Glutamatergic neuron (in vitro differentiated cells): ENCODE measurements around the gene PARN. TPM values are rescaled to one million over a fixed set of nuclear protein-coding genes. Genes with fewer than 3 reads are reported as not detected.

ENCODE experiments used
- DNase-seq: peaks from one replicate; pipeline ENCODE4 v3.0.0; 2022
- H3K27ac Mint-ChIP-seq: one replicate; pipeline ENCODE4 v1.8.0; 2020; ENCODE audit warnings: mild to moderate bottlenecking, mixed read lengths, inconsistent platforms; ENCODE audit not compliant: unreplicated experiment
- H3K27me3 Mint-ChIP-seq: one replicate; pipeline ENCODE4 v1.8.0; 2020; ENCODE audit warnings: mild to moderate bottlenecking, moderate library complexity, mixed read lengths, inconsistent platforms; ENCODE audit not compliant: unreplicated experiment
- H3K36me3 Mint-ChIP-seq: one replicate; pipeline ENCODE4 v1.8.0; 2020; ENCODE audit warnings: mild to moderate bottlenecking, mixed read lengths, inconsistent platforms; ENCODE audit not compliant: unreplicated experiment
- H3K4me1 Mint-ChIP-seq: one replicate; pipeline ENCODE4 v1.8.0; 2020; ENCODE audit warnings: mild to moderate bottlenecking, low read depth, mixed read lengths, inconsistent platforms; ENCODE audit not compliant: unreplicated experiment
- H3K4me3 Mint-ChIP-seq: one replicate; pipeline ENCODE4 v1.8.0; 2020; ENCODE audit warnings: mild to moderate bottlenecking, mixed read lengths, inconsistent platforms; ENCODE audit not compliant: unreplicated experiment
- H3K9me3 Mint-ChIP-seq: one replicate; pipeline ENCODE4 v1.8.0; 2020; ENCODE audit warnings: mild to moderate bottlenecking, moderate library complexity, mixed read lengths, inconsistent platforms; ENCODE audit not compliant: unreplicated experiment
- total RNA-seq: library from RNA; stranded (reverse); fragmentation: NEBNext Ultra II Directional; extraction: Animal tissue kit (Norgen Biotek cat#: 25700); gene quantifications from one replicate; pipeline ENCODE4 v1.2.1, GENCODE V29; 2021; ENCODE audit not compliant: unreplicated experiment
- TF ChIP-seq, protein P1 (sequence below): fragments of 200-600 bp; sonication (generic); IDR thresholded peaks from one replicate; pipeline ENCODE4 v1.5.0; 2021; ENCODE audit not compliant: partially characterized antibody, unreplicated experiment

The PARN gene
- total RNA-seq, 1 donor from 2014 or later = 26.2 TPM

DNA sequence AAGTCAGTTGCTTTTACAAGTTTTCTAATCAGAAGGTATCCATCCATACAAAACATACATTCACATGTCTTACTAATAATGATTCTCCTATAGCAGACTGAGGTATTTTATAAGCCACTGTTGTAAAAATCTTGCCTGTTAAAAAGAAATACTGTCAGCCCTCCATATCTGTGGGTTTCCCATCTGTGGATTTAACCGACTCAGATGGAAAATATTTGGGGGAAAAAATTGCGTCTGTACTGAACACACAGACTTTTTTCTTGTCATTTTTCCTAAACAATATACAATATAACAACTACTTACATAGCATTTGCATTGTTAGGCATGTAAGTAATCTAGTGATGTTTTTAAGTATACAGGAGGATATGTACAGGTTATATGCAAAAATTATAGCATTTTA lies 90.4 kb downstream of the PARN start:
- no peak for DNase-seq
- TF ChIP-seq, protein P1, sequence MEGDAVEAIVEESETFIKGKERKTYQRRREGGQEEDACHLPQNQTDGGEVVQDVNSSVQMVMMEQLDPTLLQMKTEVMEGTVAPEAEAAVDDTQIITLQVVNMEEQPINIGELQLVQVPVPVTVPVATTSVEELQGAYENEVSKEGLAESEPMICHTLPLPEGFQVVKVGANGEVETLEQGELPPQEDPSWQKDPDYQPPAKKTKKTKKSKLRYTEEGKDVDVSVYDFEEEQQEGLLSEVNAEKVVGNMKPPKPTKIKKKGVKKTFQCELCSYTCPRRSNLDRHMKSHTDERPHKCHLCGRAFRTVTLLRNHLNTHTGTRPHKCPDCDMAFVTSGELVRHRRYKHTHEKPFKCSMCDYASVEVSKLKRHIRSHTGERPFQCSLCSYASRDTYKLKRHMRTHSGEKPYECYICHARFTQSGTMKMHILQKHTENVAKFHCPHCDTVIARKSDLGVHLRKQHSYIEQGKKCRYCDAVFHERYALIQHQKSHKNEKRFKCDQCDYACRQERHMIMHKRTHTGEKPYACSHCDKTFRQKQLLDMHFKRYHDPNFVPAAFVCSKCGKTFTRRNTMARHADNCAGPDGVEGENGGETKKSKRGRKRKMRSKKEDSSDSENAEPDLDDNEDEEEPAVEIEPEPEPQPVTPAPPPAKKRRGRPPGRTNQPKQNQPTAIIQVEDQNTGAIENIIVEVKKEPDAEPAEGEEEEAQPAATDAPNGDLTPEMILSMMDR = no peak
- no peak overlapping the region for H3K4me3 Mint-ChIP-seq
- no peaks in the 10 kb centered on the region for H3K27me3 Mint-ChIP-seq
- no peak overlapping the region for H3K27ac Mint-ChIP-seq
- H3K9me3 Mint-ChIP-seq = no peaks in the 10 kb centered on the region
- peaks cover 4% of the 10 kb centered on the region for H3K36me3 Mint-ChIP-seq
- peaks cover 4% of the 10 kb centered on the region for H3K4me1 Mint-ChIP-seq

DNA sequence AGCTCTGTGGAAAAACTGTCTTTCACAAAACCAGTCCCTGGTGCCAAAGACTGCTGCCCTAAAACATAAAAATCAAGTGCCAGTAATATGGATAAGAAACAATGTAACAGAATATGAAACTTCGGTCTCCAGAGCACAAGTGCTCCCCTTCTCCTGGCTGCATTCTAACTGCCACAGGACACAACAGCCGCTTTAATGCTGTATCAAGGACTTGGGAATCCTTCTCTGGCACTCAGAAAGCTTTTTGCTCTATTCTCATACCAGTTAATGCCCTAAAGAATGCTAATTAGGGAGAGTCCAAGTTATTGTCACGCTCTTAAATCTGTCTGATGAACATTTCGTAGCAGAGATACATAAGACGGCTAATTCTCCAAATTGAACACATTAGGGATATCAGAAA lies 90.9 kb downstream of the PARN start:
- no peak overlapping the region for H3K27ac Mint-ChIP-seq

DNA sequence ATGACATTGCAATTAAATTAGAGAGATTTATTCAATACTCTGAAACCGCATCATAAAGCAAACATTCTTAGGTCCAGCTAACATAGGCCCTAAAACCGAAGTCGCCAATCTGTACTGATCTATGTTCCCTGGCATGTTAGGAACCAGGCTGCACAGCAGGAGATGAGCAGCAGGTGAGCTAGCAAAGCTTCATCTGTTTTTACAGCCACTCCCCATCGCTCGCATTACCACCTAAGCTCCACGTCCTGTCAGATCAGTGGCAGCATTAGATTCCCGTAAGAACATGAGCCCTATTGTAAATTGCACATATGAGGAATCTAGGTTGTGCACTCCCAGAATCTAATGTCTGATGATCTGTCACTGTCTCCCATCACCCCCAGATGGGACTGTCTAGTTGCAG lies 91.5 kb downstream of the PARN start:
- H3K27ac Mint-ChIP-seq = no peak overlapping the region

More for the DNA sequence above, 90.9 kb downstream of the PARN start:
- TF ChIP-seq, protein P1 = no peak
- H3K4me3 Mint-ChIP-seq = no peak overlapping the region
- H3K27me3 Mint-ChIP-seq = no peaks in the 10 kb centered on the region
- peaks cover 4% of the 10 kb centered on the region for H3K4me1 Mint-ChIP-seq
- no peak for DNase-seq
- peaks cover 4% of the 10 kb centered on the region for H3K36me3 Mint-ChIP-seq
- no peaks in the 10 kb centered on the region for H3K9me3 Mint-ChIP-seq

DNA sequence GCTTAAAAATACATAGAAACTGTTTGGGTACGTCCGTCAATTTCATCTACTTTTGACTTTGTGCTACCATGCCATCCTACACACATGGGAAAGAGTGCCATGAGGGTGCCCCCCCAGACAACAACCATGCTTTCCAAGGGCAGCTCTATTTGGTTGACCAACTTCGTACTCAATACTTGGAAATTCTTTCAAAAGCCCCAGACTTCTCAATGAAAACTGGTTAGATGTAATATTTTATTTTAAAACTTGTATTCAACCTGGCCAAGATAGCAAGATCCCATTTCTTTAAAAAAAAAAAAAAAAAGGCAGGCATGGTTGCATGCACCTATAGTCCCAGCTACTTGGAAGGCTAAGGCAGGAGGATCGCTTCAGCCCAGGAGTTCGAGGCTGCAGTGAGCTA lies 98.4 kb downstream of the PARN start:
- H3K4me1 Mint-ChIP-seq = peaks cover 9% of the 10 kb centered on the region
- peaks cover 10% of the 10 kb centered on the region for H3K36me3 Mint-ChIP-seq
- TF ChIP-seq, protein P1 = no peak
- H3K4me3 Mint-ChIP-seq = no peak overlapping the region
- peaks cover 3% of the 10 kb centered on the region for H3K27me3 Mint-ChIP-seq
- H3K9me3 Mint-ChIP-seq = no peaks in the 10 kb centered on the region
- no peak for DNase-seq
- H3K27ac Mint-ChIP-seq = no peak overlapping the region

More for the DNA sequence above, 91.5 kb downstream of the PARN start:
- Mint-ChIP-seq H3K36me3 (peaks cover 8% of the 10 kb centered on the region), H3K4me3 (no peak overlapping the region), H3K27me3 (peaks cover under 1% of the 10 kb centered on the region), H3K9me3 (no peaks in the 10 kb centered on the region), H3K4me1 (peaks cover 4% of the 10 kb centered on the region)
- TF ChIP-seq, protein P1 = no peak
- DNase-seq = no peak

DNA sequence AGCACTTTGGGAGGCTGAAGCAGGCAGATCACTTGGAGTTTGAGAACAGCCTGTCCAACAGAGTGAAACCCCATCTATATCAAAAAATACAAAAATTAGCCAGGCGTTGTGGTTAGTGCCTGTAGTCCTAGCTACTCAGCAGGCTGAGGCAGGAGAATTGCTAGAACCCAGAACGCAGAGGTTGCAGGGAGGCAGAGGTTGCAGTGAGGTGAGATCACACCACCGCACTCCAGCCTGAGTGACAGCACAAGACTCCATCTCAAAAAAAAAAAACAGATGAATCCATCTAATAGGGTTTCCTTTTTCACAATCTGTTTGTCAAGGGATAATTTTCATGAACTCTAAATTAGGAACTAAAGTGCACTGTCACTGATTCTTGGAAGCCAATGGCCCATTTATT lies 99.0 kb downstream of the PARN start:
- no peak overlapping the region for H3K27ac Mint-ChIP-seq
- H3K9me3 Mint-ChIP-seq = no peaks in the 10 kb centered on the region
- H3K27me3 Mint-ChIP-seq = peaks cover 3% of the 10 kb centered on the region
- peaks cover 10% of the 10 kb centered on the region for H3K36me3 Mint-ChIP-seq
- H3K4me3 Mint-ChIP-seq = no peak overlapping the region
- TF ChIP-seq, protein P1 = no peak
- no peak for DNase-seq
- H3K4me1 Mint-ChIP-seq = peaks cover 9% of the 10 kb centered on the region
